Measurements from ENCODE around the gene THOC2.
"Not testable (repeated sequence)": the region's sequence is repeated elsewhere in the genome, so short reads cannot be mapped to it uniquely, and the experiment has no call there.

Gene THOC2

DNA sequence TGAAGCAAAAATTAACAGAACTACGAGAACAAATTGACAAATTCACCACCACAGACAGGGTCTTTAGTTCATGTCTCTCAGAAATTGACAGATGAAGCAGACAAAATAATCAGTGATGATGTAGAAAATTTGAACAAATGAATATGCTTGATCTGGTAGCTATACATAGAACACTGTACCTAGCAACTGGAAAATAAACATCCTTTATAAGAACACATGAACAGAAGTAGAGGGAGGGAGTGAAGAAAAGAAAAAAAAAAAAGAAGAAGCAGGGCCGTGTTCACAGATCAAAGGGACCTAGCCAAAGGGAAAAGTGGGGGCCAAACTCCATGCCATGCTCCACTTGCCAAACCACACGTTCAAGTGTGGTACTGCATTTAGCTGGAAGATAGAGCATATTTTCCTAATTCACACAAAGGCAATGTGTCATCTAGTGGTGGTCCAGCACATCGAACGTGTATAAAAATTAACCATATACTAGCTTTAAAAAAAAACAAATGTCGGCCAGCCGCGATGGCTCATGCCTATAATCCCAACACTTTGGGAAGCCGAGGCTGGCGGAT, 5.6 kb upstream of the THOC2 start:
- DNase-seq (ENCODE audit: low spot score), result no peak

DNA sequence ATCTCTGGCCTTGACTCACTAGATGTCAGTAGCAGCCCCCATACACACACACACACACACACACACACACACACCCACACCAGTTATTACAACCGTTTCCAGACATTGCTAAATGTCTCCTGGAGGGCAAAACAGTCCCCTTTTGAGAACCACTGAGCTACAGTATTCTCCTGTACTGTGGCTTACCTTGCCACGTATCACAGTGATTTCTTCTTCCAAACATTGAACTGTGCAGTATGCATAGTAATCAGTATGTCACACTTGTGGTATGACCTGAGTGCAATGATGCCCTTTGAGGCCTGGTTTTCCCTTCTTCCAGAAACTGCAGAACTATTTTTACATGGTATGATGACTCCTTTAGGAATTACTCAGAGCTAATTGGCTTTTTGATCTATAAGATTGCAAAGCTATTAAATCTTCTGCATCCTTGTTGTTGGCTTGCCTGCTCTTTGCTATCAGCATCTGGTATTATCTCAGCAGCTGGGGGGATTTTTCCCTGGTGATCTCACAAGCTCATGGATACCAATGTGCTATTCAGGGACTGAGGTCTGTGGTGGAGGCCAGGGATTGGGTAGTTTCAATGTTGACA, 3.6 kb upstream of the THOC2 start:
- DNase-seq (ENCODE audit: low spot score), result no peak

DNA sequence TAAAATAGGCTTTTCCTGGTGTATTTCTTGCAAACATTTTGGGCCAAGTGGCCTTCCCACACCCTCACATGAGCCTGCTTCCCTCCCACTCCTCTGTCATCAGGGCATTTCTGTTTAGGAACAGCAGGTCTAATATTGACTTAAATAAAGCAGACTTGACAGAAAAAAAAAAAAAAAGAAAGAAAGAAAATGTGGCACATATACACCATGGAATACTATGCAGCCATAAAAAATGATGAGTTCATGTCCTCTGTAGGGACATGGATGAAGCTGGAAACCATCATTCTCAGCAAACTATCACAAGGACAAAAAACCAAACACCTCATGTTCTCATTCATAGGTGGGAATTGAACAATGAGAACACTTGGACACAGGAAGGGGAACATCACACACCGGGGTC, 2.3 kb upstream of the THOC2 start:
- DNase-seq (ENCODE audit: low spot score), result not testable (repeated sequence)

DNA sequence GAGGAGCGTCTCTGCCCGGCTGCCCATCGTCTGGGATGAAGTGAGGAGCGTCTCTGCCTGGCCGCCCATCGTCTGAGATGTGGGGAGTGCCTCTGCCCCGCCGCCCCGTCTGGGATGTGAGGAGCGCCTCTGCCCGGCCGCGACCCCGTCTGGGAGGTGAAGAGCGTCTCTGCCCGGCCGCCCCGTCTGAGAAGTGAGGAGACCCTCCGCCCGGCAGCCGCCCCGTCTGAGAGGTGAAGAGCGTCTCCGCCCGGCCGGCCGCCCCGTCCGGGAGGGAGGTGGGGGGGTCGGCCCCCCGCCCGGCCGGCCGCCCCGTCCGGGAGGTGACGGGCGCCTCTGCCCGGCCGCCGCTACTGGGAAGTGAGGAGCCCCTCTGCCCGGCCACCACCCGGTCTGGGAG, 1.2 kb upstream of the THOC2 start:
- DNase-seq (ENCODE audit: low spot score), result not testable (repeated sequence)

DNA sequence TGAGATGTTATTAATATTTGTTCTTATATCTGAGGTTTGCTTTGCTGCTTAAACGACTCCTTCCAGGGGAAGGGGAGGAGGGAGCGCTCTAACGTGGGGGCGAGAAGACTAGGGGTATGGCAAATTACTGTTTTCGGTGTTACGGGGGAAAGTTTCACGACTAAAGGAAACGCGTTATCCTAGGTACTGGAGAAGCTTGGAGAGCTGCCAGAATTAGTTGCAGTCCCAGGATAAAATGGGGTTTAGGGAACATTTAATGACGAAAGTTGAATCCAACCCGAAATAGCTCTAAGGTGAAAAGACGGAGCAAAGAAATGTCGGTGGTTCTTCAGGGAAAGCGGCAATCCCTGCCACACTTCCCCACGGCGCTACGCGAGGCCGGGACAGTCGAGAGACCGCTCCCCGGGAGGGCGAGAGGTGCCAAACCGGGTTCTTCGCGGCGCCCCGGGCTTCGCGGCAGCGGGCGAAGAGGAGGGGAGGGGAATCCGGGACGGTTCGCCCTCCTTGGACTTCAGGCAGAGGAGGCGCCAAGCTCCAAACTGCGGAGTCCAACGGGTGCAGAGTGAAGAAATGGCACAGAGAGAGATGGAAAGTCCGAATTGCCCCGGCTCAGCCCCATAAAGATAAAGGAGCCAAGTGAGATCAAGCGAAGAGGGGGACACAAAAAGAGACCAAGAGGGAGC, 724 bp downstream of the THOC2 start:
- peak; percentile 62 for DNase-seq (ENCODE audit: low spot score)

DNA sequence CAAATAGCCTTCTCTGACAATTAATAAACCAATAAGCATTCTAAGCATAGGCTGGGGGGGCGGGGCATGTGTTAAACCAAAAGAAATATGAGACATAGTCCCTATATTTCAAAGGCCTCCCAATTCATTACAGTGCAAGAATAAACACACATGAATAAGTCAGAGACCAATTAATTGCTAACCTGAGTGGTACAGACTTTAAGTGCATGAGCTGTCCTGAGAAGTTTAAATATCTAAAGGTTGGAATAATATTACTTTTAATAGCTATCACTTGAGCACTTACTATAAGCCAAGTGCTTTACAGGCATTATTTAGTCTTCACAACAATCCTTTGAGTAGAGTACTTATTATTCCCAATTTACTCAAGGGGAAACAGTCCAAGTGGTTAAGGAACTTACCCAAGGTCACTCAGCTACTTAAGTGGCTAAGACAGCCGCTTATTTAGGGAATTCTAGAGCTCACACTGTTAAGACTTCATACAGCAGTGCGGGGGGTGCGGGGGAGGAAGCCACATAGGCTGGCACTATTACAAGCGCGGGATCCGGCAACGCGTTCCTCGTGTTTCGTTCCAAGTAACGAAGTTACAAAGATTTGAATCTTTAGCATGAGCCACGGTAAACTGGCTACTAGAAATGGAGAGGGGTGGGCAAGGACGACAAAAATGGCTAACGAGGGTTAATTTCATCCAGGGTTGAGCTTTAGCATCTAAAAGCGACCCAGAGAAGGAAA, 1.4 kb downstream of the THOC2 start:
- no peak for DNase-seq (ENCODE audit: low spot score)

DNA sequence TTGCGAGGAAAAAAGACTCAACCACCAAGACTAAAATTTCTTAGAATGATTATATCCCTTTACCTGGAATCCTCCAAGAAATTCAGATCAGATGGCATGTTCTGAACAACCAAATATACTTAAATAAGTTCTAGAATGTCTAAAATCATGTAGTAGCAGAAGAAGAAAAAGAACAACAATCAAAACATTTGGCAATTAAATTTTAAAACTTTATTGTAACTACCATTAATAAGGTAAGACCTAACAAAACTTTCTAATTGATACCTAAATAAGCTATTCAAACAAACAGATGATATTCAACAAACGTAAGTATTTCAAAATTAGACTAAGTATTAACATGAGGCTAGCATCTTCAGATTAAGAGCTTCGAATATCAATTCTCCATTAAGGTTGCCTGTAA, 4.3 kb downstream of the THOC2 start:
- no peak for DNase-seq (ENCODE audit: low spot score)

DNA sequence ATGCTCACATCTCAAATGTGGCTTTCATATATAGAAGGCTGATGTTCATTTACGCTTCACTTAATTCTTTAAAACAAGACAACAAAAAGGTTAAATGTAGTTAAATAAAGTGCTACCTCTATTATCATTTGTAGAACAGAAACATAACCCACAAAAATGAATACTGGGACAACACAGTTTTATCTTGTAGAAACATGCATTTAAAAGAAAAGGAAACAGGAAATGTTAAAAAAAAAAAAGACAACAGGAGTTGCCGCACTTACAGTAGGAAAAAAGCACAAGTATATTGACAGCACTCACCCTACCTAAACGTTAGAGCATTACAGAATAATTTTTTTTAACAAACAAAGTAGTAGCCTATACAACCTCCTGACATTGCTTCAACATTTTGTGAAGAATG, 4.8 kb downstream of the THOC2 start:
- DNase-seq (ENCODE audit: low spot score), result no peak

DNA sequence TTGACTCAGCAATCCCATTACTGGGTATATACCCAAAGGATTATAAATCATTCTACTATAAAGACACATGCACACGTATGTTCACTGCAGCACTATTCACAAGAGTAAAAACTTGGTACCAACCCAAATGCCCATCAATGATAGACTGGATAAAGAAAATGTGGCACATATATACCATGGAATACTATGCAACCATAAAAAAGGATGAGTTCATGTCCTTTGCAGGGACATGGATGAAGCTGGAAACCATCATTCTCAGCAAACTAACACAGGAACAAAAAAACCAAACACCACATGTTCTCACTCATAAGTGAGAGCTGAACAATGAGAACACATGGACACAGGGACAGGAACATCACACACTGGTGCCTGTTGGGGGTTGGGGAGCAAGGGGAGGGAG, 10.7 kb downstream of the THOC2 start:
- DNase-seq (ENCODE audit: low spot score), result not testable (repeated sequence)

DNA sequence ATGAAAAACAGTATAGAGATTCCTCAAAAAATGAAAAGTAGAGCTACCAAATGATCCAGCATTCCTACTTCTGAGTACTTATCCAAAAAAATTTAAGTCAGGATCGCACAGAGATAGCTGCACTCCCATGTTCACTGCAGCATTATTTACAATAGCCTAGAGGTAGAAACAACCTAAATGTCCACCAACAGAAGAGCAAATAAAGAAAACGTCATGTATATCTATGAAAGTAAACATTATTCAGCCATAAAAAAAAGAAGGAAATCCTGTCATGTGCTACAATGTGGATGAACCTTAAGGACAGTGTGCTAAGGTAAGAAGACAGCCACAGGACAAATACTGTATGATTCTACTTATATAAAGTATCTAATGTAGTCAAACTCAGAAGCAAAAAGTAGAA, 12.4 kb downstream of the THOC2 start:
- no peak for DNase-seq (ENCODE audit: low spot score)

DNA sequence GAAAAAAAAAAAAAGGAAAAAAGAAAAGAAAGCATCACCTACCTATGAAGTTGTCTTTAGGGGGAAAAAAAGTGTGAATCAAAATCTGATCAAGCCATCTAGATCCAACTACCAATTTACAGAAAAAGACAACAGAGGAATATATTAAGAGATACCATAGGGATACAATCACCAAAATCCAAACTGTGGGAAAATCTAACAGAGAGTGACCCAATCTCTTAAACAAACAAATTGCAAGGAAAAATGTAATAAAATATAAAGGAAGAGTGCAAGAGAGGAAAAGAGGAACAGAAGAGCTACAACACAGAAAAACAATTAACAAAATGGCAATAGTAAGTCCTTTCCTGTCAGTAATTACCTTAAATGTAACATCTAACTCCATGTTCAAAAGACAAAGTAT, 19.0 kb downstream of the THOC2 start:
- no peak for DNase-seq (ENCODE audit: low spot score)

DNA sequence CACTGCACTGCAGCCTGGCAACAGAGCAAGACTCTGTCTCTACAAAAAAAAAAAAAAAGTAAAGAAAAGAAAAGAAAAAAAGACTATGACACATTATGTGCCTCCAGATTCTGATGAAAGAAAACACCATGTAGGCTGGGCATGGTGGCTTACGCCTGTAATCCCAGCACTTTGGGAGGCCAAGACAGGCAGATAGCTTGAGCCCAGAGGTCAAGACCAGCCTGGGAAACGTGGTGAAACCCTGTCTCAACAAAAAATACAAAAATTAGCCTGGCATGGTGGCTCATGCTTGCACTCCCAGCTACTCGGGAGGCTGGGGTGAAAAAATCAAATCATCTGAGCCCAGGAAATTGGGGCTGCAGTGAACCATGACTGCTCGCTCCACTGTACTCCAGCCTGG, 19.4 kb downstream of the THOC2 start:
- DNase-seq (ENCODE audit: low spot score), result no peak

DNA sequence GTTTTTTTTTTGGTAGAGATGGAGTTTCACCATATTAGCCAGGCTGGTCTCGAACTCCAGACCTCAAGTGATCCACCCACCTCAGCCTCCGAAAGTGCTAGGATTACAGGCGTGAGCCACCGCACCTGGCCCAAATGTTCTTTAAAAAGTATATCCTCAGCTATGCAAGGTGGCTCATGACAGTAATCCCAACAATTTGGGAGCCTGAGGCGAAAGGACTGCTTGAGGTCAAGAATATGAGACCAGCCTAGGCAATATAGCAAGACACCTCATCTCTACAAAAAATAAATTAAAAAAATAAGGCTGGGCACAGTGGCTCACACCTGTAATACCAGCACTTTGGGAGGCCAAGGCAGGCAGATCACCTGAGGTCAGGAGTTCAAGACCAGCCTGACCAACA, 21.7 kb downstream of the THOC2 start:
- not testable (repeated sequence) for DNase-seq (ENCODE audit: low spot score)

DNA sequence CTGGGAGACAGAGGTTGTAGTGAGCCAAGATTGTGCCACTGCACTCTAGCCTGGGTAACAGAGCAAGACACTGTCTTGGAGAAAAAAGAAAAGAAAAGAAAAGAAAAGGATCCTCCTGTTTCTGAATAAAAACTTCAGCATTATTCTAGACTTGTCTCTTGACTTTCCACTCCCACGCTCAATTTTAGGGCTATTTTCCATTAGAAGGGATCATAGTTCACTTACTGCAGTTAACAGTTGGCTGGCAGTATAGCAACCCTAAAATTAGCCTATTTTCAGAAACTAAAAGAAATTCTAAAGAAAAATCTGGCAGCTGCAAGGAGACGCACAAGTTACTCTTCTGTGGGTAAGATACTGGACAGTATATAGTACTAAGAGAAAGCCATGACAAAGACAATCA, 28.1 kb downstream of the THOC2 start:
- DNase-seq (ENCODE audit: low spot score), result no peak

DNA sequence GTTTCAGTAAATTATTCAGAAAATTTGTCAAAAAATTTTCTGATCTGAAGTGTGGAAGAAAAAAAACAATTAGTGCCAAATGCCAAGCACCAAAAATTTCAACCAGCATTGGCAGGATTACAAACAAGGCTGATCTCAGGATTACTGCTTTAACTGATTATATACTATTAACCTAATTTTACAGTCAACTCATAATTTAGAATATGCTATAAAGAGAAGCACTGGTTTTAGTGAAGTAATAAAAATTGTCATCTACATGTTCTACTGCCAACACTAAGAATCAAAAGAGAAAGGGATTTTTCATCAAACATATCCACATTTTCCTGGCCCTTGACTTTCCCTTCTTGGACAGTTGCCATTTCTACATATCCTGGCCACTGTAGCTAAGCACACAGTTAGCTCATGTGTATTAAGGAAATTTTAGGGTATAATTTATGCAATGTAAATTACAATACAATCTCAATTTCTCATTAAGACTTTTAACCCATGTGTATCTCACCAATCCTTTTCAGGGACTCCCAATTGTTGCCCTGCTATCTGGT, 33.8 kb downstream of the THOC2 start:
- DNase-seq (ENCODE audit: low spot score), result no peak

DNA sequence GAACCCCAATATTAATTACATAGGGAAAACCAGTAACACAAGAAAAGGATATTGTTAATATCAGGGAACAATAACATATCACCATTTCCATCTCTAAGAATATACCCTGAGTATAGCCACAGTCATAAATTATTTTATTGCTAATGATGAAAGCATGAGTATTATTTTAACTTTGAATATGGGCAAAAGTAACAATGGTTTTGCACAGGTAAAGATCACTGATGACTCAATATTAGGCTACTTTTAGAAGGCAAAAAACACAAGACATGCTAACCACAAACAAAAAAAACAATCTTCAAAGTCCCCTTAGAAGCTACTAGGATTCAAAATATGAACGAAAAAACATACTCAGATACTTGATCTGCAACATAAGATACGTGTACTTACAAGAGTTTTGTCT, 36.5 kb downstream of the THOC2 start:
- DNase-seq (ENCODE audit: low spot score), result no peak

DNA sequence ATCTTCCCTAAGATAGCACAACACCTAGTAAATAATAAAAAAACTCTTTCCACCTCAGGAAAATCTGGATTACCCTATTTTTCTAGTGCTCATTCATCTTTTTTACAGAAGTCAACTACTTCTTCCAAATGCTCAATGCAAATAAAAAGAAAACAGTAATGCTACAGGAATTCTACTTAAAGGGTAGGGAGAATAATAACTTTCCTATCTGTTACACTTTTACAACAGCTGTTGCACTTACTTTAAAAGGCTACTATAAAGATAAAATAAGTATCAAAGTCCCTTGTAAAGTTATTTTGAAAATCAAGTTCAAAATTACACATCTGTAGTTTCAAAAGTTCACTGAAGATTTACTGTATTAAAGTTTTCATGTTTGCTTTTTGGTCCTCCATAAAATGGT, 37.6 kb downstream of the THOC2 start:
- no peak for DNase-seq (ENCODE audit: low spot score)

DNA sequence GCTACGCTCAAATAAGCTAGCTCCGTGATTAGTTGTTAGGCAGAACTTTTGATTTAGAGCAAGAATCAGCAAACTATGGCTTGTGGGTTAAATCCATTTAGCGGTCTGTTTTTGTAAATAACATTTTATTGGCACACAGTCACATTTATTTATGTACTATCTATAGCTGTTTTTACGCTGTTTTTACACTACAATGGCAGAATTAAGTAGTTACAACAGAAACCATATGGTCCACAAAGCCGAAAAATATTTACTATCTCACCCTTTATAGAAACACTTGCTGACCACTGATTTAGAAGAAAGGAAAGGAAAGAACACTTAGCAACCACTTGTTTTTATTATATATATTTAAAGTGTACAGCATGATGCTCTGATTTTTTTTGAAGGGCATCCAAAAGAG, 41.1 kb downstream of the THOC2 start:
- no peak for DNase-seq (ENCODE audit: low spot score)

DNA sequence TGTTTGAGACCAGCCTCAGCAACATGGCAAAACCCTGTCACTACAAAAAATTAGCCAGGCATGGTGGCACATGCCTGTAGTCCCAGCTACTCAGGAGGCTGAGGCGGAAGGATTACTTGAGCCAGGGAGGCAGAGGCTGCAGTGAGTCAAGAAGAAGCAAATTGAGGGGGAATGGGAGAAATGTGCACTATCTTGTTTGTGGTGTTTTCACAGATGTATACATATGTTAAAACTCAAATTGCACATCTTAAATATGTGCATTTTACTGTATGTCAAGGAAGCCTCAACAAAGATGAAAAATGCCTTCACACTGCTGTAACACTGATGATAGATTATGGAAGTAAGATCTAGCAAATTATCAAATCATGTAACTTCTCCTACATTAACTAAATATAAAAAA, 44.3 kb downstream of the THOC2 start:
- DNase-seq (ENCODE audit: low spot score), result no peak

DNA sequence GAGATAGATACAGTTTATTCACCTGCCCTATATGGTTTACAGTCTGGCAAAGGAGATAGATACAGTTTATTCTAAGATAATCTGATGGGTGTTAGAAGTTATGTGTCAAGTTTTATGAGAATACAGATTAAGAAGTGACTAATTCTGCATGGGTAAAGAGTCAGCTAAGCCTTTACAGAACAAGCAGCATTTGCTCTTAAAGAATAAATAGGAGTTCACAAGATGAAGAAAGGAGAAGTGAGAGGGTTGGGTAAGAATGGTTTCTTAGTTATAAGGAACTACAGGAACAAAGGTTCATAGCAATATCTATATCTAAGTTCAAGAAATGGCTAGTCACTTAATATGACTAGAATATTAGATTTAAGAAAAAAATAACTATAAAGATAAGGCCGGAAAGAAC, 47.6 kb downstream of the THOC2 start:
- DNase-seq (ENCODE audit: low spot score), result no peak

DNA sequence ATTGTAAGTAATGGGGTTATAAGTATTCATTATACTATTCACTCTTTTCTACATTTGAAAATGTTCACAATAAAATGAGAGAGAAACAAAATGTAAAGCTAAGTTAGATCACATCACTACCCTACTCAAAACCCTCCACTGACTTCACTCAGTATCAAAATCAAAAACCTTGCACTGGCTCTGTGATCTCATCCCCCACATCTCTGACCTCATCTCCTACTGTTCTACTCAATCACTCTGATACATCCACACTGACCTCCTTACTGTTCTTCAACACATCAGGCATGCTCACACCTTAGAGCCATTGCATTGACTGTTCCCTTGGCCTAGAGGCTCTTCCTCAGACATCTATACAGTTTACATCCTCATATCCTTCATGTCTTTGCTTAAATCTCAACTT, 50.7 kb downstream of the THOC2 start:
- DNase-seq (ENCODE audit: low spot score), result no peak

DNA sequence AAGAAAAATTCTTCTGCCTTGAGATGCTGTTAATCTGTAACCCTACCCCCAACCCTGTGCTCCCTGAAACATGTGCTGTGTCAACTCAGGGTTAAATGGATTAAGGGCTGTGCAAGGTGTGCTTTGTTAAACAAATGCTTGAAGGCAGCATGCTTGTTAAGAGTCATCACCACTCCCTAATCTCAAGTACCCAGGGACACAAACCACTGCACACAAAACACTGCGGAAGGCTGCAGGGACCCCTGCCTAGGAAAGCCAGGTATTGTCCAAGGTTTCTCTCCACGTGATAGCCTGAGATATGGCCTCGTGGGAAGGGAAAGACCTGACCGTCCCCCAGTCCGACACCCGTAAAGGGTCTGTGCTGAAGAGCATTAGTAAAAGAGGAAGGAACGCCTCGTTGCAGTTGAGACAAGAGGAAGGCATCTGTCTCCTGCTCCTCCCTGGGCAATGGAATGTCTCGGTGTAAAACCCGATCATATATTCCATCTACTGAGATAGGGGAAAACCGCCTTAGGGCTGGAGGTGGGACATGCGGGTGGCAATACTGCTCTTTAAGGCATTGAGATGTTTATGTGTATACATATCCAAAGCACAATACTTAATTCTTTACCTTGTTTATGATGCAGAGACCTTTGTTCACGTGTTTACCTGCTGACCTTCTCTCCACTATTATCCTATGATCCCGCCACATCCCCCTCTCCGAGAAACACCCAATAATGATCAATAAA, 53.0 kb downstream of the THOC2 start:
- DNase-seq (ENCODE audit: low spot score), result not testable (repeated sequence)
